Urinary bladder (tissue), 4 donors: ENCODE results near the gene GSTK1. TPM values are rescaled to one million over a fixed set of nuclear protein-coding genes. Genes with fewer than 3 reads are reported as not detected.
A peak's percentile ranks its signal among the peaks of the same experiment; 100 is the strongest.

Experiments used
- DNase-seq: peaks from one replicate; pipeline ENCODE4 v3.0.0-alpha.2; 2015; ENCODE audit errors: extremely low spot score
- H3K27ac ChIP-seq: one replicate; pipeline ENCODE4 v1.5.1; 2013; ENCODE audit warnings: low read depth, mild to moderate bottlenecking, moderate library complexity
- H3K36me3 ChIP-seq: one replicate; pipeline ENCODE4 v1.6.1; 2013; ENCODE audit warnings: mild to moderate bottlenecking, moderate library complexity; ENCODE audit not compliant: insufficient read depth
- H3K4me1 ChIP-seq: one replicate; pipeline ENCODE4 v1.6.1; 2013; ENCODE audit warnings: mild to moderate bottlenecking, moderate library complexity; ENCODE audit not compliant: insufficient read depth
- H3K4me3 ChIP-seq: one replicate; pipeline ENCODE4 v1.5.1; 2013; ENCODE audit warnings: low read depth, low read length
- WGBS: extraction: QIAGEN DNeasy Blood & Tissue Kit; methylation state at CpG from one replicate; pipeline ENCODE4 v1.1.7; 2013; 5-methylcytosine and 5-hydroxymethylcytosine counted together
- polyA plus RNA-seq: library from polyadenylated mRNA; stranded (reverse); fragments of 200-250 nt; gene quantifications from one replicate; pipeline ENCODE4 v1.2.3, GENCODE V29; 2013
- total RNA-seq: library from RNA; depleted of rRNA; stranded (reverse); fragments of >200 nt; gene quantifications from one replicate; pipeline ENCODE4 v1.2.3, GENCODE V29; 2014
- donor health status: healthy with polysubstance abuse.
- donor health status: healthy.

GSTK1 gene
- total and polyA plus RNA-seq, 2 donors, result 84.8 to 139 TPM

GRCh38 chr7:143265017-143265693 is 1.9 kb downstream of the GSTK1 start:
- no peaks in the 10 kb centered on the region for H3K4me1 ChIP-seq
- no peak overlapping the region for H3K27ac ChIP-seq
- peaks cover 2% of the 10 kb centered on the region for H3K36me3 ChIP-seq
- H3K4me3 ChIP-seq, result no peak overlapping the region
- DNase-seq, result no peak
- 76% methylated on average over 15 of the region's 15 CpGs for WGBS

GRCh38 chr7:143269251-143269650 is 6.0 kb downstream of the GSTK1 start:
- no peak overlapping the region for H3K4me3 ChIP-seq
- H3K27ac ChIP-seq, result no peak overlapping the region
- no peak for DNase-seq
- no peaks in the 10 kb centered on the region for H3K4me1 ChIP-seq
- peaks cover 2% of the 10 kb centered on the region for H3K36me3 ChIP-seq
- 82% methylated on average over 5 of the region's 5 CpGs for WGBS

- no peak for DNase-seq
- Histone ChIP-seq H3K36me3 (peaks cover 2% of the 10 kb centered on the region), H3K4me1 (no peaks in the 10 kb centered on the region), H3K4me3 (no peak overlapping the region), H3K27ac (no peak overlapping the region)
- 83% methylated on average over 1 of the region's 1 CpG for WGBS
Observed at GRCh38 chr7:143271240-143271639, 8.0 kb downstream of the GSTK1 start.

- Histone ChIP-seq H3K27ac (no peak overlapping the region), H3K4me3 (no peak overlapping the region), H3K36me3 (peaks cover 1% of the 10 kb centered on the region), H3K4me1 (no peaks in the 10 kb centered on the region)
- WGBS, result 93% methylated on average over 2 of the region's 2 CpGs
- DNase-seq, result no peak
Observed at GRCh38 chr7:143272871-143273270, 9.6 kb downstream of the GSTK1 start.

GRCh38 chr7:143279186-143280098 is 16.2 kb downstream of the GSTK1 start:
- Histone ChIP-seq H3K4me3 (no peak overlapping the region), H3K27ac (peak overlapping the region; percentile 19), H3K4me1 (no peaks in the 10 kb centered on the region), H3K36me3 (no peaks in the 10 kb centered on the region)
- DNase-seq, result peak; percentile 77
- WGBS, result 43% methylated on average over 8 of the region's 8 CpGs

- H3K27ac ChIP-seq, result no peak overlapping the region
- DNase-seq, result no peak
- WGBS, result 56% methylated on average over 1 of the region's 1 CpG
Observed at GRCh38 chr7:143280160-143280559, 16.9 kb downstream of the GSTK1 start.

GRCh38 chr7:143280566-143280965 is 17.3 kb downstream of the GSTK1 start:
- no peak for DNase-seq
- Histone ChIP-seq H3K4me3 (no peak overlapping the region), H3K27ac (no peak overlapping the region), H3K4me1 (no peaks in the 10 kb centered on the region), H3K36me3 (no peaks in the 10 kb centered on the region)
- 82% methylated on average over 2 of the region's 2 CpGs for WGBS

More at GRCh38 chr7:143280160-143280559, 16.9 kb downstream of the GSTK1 start:
- no peak overlapping the region for H3K4me3 ChIP-seq
- no peaks in the 10 kb centered on the region for H3K36me3 ChIP-seq
- no peaks in the 10 kb centered on the region for H3K4me1 ChIP-seq

- no peak overlapping the region for H3K4me3 ChIP-seq
- WGBS, result 92% methylated on average over 2 of the region's 2 CpGs
- no peaks in the 10 kb centered on the region for H3K36me3 ChIP-seq
- no peak overlapping the region for H3K27ac ChIP-seq
- DNase-seq, result no peak
- no peaks in the 10 kb centered on the region for H3K4me1 ChIP-seq
Observed at GRCh38 chr7:143281529-143281928, 18.3 kb downstream of the GSTK1 start.

GRCh38 chr7:143282124-143282523 is 18.9 kb downstream of the GSTK1 start:
- DNase-seq, result no peak
- no peak overlapping the region for H3K4me3 ChIP-seq
- no peaks in the 10 kb centered on the region for H3K36me3 ChIP-seq
- WGBS, result 96% methylated on average over 8 of the region's 8 CpGs
- no peak overlapping the region for H3K27ac ChIP-seq
- H3K4me1 ChIP-seq, result no peaks in the 10 kb centered on the region

- Histone ChIP-seq H3K4me3 (no peak overlapping the region), H3K36me3 (no peaks in the 10 kb centered on the region), H3K27ac (no peak overlapping the region), H3K4me1 (peaks cover 1% of the 10 kb centered on the region)
- DNase-seq, result no peak
- WGBS, result 82% methylated on average over 4 of the region's 4 CpGs
Observed at GRCh38 chr7:143283381-143283780, 20.1 kb downstream of the GSTK1 start.

- Histone ChIP-seq H3K27ac (no peak within 1 kb of the TSS), H3K4me3 (no peak within 1 kb of the TSS)
Observed at GRCh38 chr7:143284591-143285469, 21.6 kb downstream of the GSTK1 start, which contains the start of gene TMEM139. TSS of gene TMEM139 (plus strand) at chr7:143284958. CDS start at chr7:143285958, 1,000 bp downstream.

GRCh38 chr7:143285470-143285778 is 22.2 kb downstream of the GSTK1 start:
- WGBS, result 66% methylated on average over 3 of the region's 3 CpGs
- peaks cover 3% of the 10 kb centered on the region for H3K4me1 ChIP-seq
- H3K4me3 ChIP-seq, result no peak overlapping the region
- no peaks in the 10 kb centered on the region for H3K36me3 ChIP-seq
- no peak overlapping the region for H3K27ac ChIP-seq
- DNase-seq, result no peak

More at GRCh38 chr7:143284591-143285469, 21.6 kb downstream of the GSTK1 start, which contains the start of gene TMEM139:
- 62% methylated on average over 19 of the region's 19 CpGs for WGBS
- H3K4me1 ChIP-seq, result peaks cover 3% of the 10 kb centered on the region
- H3K36me3 ChIP-seq, result no peaks in the 10 kb centered on the region
- no peak for DNase-seq

- Histone ChIP-seq H3K4me3 (no peak overlapping the region), H3K27ac (no peak overlapping the region), H3K36me3 (no peaks in the 10 kb centered on the region), H3K4me1 (peaks cover 3% of the 10 kb centered on the region)
- 92% methylated on average over 11 of the region's 11 CpGs for WGBS
- no peak for DNase-seq
Observed at GRCh38 chr7:143285806-143286521, 22.7 kb downstream of the GSTK1 start.
